Type B pancreatic cell (in vitro differentiated cells): ENCODE results near the gene CISH. TPM values are rescaled to one million over a fixed set of nuclear protein-coding genes. Genes with fewer than 3 reads are reported as not detected.

Experiments used
- DNase-seq: peaks from one replicate; pipeline ENCODE4 v3.0.0; 2021; ENCODE audit warnings: mixed read lengths; ENCODE audit not compliant: unreplicated experiment; ENCODE audit errors: extremely low spot score
- H3K27ac Mint-ChIP-seq: 2 replicates; pipeline ENCODE4 v1.8.0; 2021; ENCODE audit warnings: mild to moderate bottlenecking, mixed read lengths
- H3K27me3 Mint-ChIP-seq: 2 replicates; pipeline ENCODE4 v1.8.0; 2021; ENCODE audit warnings: mixed read lengths
- H3K36me3 Mint-ChIP-seq: 2 replicates; pipeline ENCODE4 v1.8.0; 2021; ENCODE audit warnings: mixed read lengths
- H3K4me1 Mint-ChIP-seq: one replicate; pipeline ENCODE4 v1.8.0; 2021; ENCODE audit warnings: mixed read lengths; ENCODE audit not compliant: unreplicated experiment
- H3K4me3 Mint-ChIP-seq: 2 replicates; pipeline ENCODE4 v1.8.0; 2021; ENCODE audit warnings: mild to moderate bottlenecking, mixed read lengths
- H3K9me3 Mint-ChIP-seq: 2 replicates; pipeline ENCODE4 v1.8.0; 2021; ENCODE audit warnings: mixed read lengths
- total RNA-seq: library from RNA; stranded (reverse); gene quantifications from 2 replicates; pipeline ENCODE4 v1.2.1, GENCODE V29; 2021; ENCODE audit warnings: low replicate concordance
- TF ChIP-seq, protein P1 (sequence below): fragments of 200-600 bp; sonication (generic); conservative IDR thresholded peaks from 2 replicates; pipeline ENCODE4 v1.5.0; 2021; ENCODE audit warnings: antibody characterized with exemption, mild to moderate bottlenecking

Gene CISH
- total RNA-seq, 1 donor from 2014 or later: 7.0 TPM

DNA sequence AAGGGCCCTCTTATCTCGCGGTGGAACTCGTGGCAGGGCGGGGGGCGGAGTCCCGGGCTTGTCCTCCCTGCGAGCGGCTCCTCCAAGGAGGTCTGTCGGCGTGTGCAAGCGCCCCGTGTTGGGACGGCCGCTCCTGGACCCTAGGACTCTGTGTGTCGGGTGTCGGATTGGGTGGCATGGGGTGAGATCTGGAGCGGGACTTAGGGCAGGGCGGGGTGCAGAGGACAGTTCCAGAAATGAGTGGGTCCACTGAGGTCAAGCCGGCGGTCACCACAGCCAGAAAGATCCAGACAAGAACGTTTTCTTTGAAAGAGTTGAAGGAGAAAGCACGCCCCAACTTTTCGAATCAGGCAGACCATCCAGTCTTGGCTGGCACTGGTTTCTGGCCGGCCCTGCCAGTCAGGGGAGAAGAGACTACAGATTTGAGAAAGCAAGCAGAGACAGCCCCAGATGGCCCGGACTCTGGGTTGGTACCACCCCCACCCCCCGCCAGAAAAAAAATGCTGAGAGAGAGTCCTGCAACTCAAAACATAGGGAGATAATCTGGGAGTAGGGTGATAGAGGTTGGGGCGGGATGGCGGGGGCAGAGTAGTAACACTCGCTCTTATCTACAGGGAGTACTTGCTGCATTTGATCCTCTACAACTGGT lies 784 bp upstream of the CISH start:
- peaks cover 15% of the 10 kb centered on the region for H3K27me3 Mint-ChIP-seq
- no peak for DNase-seq
- H3K4me3 Mint-ChIP-seq: peak overlapping the region; percentile 91
- H3K4me1 Mint-ChIP-seq: peaks cover 42% of the 10 kb centered on the region
- peaks cover 3% of the 10 kb centered on the region for H3K36me3 Mint-ChIP-seq
- H3K9me3 Mint-ChIP-seq: no peaks in the 10 kb centered on the region
- peak overlapping the region; percentile 92 for H3K27ac Mint-ChIP-seq
- TF ChIP-seq, protein P1, sequence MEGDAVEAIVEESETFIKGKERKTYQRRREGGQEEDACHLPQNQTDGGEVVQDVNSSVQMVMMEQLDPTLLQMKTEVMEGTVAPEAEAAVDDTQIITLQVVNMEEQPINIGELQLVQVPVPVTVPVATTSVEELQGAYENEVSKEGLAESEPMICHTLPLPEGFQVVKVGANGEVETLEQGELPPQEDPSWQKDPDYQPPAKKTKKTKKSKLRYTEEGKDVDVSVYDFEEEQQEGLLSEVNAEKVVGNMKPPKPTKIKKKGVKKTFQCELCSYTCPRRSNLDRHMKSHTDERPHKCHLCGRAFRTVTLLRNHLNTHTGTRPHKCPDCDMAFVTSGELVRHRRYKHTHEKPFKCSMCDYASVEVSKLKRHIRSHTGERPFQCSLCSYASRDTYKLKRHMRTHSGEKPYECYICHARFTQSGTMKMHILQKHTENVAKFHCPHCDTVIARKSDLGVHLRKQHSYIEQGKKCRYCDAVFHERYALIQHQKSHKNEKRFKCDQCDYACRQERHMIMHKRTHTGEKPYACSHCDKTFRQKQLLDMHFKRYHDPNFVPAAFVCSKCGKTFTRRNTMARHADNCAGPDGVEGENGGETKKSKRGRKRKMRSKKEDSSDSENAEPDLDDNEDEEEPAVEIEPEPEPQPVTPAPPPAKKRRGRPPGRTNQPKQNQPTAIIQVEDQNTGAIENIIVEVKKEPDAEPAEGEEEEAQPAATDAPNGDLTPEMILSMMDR: no peak

DNA sequence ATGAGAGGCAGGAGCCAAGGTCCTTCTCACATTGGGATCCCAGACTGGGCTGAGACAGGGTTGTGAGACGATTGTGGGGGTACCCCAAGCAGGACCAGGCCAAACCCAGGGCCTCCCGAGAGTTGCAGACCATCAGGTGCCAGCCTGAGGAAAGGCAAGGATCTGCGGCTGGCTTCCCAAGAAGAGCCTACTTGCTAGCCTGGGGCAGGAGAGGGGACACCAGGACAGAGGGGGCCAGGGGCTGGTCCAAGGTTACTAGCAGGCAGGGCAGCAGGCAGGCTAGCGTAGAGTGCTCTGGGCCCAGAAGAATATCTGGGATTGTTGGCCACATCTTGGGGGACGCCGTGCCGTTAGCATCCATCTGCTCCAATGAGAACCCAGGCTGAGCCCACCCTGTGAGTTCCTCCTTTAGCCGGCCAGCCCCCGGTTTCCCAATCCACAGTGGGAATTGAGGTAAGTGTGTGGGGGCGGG lies 546 bp downstream of the CISH start:
- Mint-ChIP-seq H3K27ac (peak overlapping the region; percentile 92), H3K9me3 (no peaks in the 10 kb centered on the region), H3K4me1 (peaks cover 37% of the 10 kb centered on the region), H3K27me3 (peaks cover 15% of the 10 kb centered on the region), H3K36me3 (peaks cover 3% of the 10 kb centered on the region), H3K4me3 (peak overlapping the region; percentile 91)
- TF ChIP-seq, protein P1: no peak
- no peak for DNase-seq

DNA sequence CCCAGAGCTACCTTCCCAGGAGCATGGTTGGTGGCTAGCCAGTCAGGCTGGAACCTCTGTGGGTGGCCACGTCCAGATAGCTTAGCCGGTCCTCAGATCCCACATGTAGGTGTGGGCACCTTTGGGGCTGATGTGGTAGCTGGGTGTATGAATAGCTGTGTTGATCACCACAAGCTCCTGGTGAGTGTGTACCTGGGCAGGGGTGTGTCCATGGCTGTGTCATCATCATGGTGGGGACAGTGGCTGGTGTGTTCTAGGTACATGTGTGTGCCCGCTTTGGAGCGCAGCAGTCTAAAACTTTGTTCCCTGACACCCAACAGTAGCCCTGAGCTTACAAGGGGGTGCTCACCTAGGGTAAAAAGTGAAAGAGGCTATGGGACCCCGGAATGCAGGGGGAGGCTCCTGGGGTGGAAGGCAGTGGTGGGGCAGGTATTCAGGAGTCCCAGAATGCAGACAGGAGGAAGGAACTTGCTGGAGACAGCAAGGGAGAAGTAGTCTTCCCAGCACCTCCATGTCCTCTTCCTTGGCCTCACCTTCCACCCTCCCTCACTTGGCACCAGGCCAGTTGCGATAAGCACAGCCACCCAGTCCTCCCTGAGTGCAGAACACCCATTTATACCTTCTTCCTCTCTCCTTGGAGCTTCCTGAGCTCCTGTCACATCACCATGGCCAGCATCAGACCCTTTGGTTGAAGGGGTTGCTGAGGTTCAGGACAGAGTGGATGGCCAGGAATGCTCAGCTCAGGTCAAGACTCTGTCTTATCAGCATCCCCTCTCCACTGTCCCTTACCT lies 1.2 kb downstream of the CISH start:
- Mint-ChIP-seq H3K4me3 (peak overlapping the region; percentile 91), H3K4me1 (peaks cover 38% of the 10 kb centered on the region), H3K36me3 (peaks cover 3% of the 10 kb centered on the region), H3K27me3 (peaks cover 15% of the 10 kb centered on the region), H3K27ac (peak overlapping the region; percentile 92), H3K9me3 (no peaks in the 10 kb centered on the region)
- no peak for DNase-seq
- TF ChIP-seq, protein P1: no peak

DNA sequence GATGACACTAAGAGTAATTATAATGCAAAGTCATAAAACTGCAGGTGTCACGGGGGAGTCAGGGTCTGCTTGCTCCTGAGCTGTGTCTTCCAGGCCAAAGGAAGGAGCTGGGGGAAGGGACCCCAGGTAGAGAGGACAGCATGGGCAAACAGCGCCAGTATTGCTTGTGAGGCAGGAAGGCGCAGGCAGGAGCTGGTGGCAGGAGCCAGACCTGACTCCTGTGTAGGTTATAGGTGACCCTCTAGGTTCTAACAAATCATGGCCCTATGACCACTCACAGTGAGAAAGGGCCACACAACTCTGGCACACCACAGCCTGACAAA lies 1.9 kb downstream of the CISH start:
- Mint-ChIP-seq H3K4me3 (peak overlapping the region; percentile 61), H3K27me3 (peaks cover 15% of the 10 kb centered on the region), H3K27ac (no peak overlapping the region), H3K9me3 (no peaks in the 10 kb centered on the region), H3K4me1 (peaks cover 38% of the 10 kb centered on the region), H3K36me3 (peaks cover 3% of the 10 kb centered on the region)
- no peak for DNase-seq
- TF ChIP-seq, protein P1: no peak

DNA sequence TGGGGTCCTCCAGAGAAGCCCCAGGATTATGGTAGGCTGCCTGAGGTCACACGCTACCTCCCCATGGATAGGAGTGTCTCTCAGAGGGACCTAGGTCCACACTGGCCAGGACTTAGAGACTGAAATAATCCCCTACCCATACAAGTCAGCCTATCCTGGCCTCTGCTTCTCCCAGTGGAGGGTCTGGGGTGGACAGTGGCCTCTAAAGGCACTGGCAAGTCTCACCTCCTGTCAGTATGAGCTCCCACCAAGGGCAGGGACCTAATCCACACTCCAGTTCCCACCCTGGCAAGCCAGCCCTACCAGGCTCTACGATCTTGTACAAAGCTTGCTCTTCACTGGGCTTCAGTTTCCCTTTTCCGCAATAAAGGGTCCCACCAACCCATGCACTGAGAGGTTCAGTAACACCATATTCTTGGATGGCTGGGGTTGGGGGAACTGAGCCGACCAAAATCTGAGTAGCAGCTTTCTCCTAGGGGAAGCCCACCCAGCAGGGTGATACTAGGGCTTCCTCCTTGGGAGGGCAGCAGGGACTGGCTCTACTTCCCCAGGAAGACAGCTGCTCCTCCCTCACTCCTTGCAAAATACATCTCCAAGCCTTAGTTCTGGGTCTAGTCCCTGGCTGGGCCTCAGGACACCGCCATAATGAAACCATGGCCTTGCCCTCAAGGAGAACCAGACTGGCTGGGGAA lies 2.4 kb downstream of the CISH start:
- TF ChIP-seq, protein P1: no peak
- Mint-ChIP-seq H3K27me3 (peaks cover 15% of the 10 kb centered on the region), H3K4me1 (peaks cover 37% of the 10 kb centered on the region), H3K9me3 (no peaks in the 10 kb centered on the region), H3K4me3 (peak overlapping the region; percentile 61), H3K36me3 (peaks cover 3% of the 10 kb centered on the region), H3K27ac (no peak overlapping the region)
- DNase-seq: no peak
